OCI-M2 (cell line): Measurements from ENCODE around the gene STK11.

Experiments used
- DNase-seq: peaks from one replicate; lab custom pipeline; 2025; ENCODE audit not compliant: unreplicated experiment; lab: John Stamatoyannopoulos, UW

STK11 gene

DNA sequence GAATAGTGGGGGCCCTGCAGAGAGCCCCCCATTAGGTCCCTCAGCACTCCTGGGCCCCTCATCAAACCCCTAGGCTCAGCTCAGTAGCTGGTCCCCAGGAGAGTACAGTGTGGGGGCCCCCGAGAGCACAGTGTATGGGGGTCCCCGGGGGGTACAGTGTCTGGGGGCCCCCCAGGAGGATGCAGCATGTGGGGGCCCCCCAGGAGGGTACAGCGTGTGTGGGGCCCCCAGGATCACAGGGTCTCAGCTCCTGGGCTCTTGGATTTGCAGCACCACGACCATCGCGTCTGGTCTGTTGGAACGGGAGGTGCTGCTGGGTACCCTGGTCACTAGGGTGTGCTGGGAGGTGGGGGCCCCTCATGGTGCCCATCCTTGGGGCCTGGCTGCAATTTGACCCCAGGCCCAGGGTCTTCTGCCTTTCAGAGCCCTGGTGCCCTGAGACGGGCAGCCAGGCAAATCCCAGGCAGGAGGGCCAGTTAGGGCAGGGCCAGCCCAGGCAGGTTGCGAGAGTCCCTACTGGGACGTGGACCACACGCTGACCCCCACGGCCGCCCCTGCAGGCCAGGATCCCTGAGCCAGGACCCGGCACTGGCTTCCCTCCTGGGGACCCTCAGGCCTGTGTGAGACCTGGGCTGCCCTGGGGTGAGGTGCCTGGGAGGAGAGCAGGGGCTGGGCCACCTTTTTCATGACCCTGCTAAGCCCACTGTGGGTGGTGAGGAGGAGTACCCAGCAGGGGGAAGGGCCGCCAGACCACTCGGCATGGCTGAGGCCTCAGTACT is 18.7 kb downstream of the STK11 start:
- DNase-seq = no peak

DNA sequence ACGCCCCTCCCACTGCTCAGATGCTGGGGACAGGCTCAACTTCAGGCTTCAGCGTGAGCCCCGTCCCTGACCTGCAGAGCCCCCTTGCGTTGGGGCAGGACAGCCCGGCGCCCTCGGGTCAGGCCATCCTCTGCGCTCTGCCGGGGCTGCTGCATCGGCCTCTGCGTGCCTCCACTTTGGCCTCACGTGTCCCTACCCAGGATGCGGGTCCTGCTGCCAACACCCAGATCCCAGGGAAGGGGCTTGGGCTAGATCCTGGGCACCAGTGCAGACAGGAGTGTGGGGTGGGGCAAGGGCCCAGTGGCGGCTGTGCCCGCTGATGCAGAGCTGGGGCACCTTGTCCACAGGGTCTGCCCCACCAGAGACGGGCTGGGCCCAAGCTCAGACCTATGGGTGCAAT is 19.3 kb downstream of the STK11 start:
- DNase-seq = no peak

DNA sequence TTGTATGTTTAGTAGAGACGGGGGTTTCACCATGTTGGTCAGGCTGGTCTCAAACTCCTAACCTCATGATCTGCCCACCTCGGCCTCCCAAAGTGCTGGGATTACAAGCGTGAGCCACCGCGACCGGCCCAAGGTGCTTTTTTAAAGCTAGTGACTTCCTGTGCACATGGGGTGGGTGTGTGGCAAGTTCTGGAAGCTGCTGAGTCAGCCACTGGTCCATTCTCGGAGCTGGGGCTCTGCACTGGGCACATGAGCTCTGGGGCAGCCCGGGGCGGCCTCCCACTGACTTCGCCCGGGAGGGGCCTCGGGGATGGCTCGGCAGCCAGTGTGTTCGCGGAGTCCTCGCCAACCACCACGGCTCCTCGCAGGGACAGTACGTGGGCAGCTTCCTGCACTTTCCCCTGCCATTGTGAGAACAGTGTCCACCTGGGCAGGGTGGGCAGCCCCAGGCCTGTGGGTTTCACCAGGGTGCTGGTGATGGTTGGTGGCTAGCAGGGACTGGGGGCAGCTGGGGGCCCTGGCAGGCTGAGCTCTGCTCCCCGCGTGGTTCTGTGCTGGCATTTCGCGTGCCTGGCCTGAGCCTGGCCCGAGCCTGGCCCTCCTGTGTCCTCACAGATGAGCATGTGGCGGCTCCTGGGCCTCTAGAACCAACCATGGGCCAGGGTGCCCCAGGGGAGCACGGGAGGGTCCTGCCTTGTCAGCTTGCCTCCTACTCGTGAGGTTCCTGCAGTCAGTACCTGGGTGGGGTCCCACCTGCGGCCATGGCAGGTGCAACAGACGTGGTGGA is 20.1 kb downstream of the STK11 start:
- DNase-seq = no peak

DNA sequence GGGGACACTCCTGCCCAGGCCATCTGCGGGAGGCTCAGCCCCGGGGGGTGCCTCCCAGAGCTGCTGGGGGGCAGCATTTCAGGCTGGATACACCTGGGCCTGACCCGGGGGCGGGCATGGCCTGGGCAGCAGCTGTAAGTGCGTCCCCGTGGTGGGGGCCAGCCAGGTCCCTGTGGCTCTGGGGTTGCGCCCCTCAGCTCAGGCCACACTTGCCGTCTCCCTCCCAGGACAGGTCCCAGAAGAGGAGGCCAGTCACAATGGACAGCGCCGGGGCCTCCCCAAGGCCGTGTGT is 20.6 kb downstream of the STK11 start:
- DNase-seq = no peak

DNA sequence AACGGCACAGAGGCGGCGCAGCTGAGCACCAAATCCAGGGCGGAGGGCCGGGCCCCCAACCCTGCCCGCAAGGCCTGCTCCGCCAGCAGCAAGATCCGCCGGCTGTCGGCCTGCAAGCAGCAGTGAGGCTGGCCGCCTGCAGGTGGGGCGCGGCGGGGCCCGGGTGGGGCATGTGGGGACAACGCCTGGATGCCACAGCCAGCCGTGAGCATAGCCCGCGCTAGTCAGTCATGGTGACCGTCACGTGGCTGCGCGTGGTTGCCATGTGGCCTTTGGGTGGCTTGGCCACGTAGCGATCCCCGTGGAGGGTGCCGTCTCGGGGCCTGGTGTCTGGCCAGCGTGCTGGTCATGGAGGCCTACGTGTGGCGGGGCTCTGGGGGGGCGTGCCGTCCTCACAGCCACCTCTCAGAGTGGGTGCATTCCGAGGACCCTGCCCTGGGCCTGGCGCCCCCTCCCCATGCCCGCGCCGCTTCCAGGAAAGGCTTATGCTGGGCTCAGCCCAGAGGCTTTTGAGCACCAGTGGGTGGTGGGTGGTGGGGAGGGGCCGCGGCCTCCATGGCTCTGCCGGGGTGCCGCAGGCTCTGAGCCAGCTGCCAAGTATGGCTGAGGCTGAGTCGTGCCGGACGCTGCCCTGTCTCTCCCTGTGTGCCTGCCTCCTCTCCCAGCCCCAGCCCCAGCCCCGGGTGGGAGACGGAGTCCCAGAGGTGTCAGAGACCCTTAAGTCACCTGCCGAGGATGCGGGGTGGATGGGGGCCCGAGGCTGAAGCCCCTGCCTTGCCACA is 21.1 kb downstream of the STK11 start:
- no peak for DNase-seq

DNA sequence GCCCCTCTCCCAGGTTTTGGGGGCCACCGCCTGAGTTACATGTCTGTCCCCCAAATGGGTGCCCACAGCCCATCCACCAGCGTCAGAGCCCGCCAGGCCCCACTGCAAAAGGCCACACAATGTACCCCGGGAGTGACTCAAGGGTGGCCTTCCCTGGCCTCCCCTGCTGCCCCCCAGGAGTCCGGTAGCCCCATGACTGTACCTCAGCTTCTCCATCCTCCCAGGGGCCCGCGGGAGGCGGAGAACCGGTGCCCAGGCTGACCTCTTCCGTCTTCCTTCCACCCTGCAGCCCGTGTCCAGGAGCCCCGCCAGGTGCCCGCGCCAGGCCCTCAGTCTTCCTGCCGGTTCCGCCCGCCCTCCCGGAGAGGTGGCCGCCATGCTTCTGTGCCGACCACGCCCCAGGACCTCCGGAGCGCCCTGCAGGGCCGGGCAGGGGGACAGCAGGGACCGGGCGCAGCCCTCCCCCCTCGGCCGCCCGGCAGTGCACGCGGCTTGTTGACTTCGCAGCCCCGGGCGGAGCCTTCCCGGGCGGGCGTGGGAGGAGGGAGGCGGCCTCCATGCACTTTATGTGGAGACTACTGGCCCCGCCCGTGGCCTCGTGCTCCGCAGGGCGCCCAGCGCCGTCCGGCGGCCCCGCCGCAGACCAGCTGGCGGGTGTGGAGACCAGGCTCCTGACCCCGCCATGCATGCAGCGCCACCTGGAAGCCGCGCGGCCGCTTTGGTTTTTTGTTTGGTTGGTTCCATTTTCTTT is 21.9 kb downstream of the STK11 start:
- DNase-seq = no peak

DNA sequence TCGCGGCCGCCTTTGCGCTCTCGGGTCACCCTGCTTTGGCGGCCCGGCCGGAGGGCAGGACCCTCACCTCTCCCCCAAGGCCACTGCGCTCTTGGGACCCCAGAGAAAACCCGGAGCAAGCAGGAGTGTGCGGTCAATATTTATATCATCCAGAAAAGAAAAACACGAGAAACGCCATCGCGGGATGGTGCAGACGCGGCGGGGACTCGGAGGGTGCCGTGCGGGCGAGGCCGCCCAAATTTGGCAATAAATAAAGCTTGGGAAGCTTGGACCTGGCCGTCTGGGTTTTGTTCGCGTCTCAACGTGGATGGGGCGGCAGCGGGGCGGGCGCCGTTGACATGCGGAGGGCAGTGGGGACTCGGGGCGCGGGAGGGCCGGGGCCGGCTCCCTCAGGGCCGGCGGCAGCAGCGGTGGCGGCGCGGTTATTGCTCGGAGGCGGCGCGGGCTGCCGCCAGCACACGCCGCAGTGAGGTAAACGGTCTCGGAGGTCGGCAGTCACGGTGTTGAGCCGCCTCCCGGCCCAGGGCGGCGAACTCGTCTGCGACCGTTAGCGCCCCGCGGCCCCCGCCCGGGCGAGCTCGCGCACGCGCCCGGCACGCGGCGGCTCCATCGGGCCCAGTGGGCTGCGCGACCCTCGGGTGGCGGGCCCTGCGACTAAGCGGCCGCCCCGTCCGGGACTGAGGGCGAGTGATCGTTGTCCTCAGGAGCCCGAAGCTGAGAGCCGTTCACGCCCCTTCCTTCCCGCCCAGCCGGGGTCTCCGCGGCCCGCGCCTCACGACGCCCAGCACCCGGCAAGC is 22.8 kb downstream of the STK11 start:
- no peak for DNase-seq

DNA sequence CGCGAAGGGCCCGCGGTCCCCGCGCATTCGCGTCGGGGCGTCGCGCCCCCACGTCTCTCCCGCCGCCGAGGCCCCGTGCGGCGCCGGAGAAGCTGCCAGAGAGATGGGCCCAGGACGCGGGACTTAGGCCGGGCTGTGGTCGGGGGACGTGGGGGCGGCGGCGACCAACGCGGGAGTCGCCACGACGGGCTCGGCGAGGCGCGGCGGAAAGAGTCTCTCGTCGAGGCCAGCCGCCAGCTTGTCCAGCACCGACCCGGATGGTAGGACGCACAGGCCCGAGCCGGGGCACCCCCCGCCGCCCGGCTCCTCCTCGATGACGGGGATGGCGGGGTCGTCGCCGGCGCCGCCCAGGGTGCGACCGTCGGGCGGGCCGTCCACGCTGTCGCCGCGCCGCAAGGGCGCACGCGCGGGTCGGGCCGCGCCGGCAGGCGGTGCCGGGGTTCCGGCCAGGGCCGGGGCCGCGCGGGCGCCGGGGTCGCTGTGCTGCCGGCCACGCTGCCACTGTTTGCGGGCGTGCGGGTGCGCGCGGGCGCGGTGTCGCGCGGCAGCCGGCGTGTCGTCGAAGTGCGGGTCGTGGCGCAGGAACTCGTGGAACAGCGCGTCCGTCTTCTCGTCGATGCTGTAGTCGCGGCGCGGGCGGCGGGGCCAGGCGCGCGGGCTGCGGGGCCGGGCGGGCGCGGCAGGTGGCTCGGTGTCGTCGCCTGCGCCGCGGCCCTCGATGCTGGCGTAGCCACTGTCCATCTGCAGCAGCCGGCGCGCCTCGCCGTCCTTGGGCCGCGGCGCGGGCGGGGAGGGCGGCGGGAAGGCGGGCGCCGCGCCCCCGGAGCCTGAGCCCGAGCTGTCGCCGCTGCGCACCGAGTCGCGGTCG is 23.7 kb downstream of the STK11 start:
- no peak for DNase-seq

DNA sequence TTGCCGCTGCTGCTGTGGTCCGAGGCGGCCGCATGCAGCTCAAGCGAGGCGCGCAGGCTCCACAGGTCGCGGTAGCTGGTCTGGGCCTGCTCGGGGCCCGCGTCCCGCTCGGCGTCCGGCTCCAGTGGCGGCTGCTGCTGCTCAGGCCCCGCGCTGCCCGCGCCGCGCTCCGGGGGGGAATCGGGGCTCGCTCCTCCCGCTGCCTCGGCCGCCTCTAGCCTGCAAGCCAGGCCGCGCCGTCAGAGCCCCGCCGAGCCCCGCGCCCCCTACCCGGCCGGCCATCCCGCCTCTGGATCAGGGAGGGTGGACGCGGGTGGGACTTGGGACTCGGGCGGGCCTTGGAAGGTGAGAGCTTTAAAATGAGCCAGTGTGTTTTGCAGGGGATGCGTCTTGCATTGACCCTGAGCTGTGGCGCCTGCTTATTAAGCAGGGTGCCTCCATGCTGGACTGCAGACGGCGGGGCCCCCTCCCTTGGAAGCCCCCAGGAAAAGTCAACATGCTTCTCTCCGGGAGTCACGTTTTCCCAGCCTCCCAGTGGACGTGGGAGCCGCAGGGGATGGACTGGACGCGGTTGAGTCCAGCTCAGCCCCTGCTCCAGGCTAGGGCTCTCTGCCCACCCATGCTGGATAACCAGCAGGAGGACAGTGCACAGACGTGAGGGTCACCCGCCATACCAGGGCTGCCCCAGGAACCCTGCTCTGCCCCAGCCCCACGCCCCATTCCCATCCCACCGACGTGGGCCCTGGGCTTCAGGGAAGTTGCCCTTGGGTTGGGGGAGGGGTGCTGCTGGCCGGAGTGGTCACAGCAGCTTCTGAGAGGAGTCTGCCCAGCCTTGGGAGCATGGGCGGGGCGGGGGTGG is 24.6 kb downstream of the STK11 start:
- DNase-seq = no peak

DNA sequence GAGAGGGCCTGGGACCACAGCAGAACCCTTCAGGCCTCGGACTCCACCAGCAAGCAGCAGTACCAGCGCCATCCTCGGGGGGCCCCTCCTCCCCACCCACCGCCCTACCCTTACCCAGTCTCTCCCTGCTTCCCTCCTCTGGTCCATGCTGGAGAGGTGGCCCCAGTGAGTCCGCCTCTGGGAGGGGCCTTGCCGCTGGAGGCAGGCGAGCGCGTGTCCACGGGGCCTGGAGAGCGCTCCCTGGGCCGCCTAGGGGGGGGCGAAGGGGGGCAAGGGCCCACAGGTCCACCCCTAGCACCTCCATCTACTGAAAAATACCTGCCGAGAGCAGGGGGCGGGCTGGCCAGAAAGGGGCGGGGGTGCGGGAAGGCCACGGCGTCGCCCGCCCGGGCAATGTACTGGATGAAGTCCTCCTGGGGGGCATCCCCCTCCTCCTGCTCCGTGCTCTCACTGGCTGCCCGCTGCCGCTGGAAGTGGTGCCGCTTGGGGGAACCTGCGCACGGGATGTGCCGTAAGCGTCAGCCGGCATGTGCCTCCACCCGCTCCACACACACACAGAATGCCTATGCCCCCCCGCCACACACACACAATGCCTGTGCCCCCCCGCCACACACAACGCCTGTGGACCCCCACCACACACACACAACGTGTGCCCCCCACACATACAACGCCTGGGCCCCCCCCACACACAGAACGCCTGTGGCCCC is 25.4 kb downstream of the STK11 start:
- no peak for DNase-seq

DNA sequence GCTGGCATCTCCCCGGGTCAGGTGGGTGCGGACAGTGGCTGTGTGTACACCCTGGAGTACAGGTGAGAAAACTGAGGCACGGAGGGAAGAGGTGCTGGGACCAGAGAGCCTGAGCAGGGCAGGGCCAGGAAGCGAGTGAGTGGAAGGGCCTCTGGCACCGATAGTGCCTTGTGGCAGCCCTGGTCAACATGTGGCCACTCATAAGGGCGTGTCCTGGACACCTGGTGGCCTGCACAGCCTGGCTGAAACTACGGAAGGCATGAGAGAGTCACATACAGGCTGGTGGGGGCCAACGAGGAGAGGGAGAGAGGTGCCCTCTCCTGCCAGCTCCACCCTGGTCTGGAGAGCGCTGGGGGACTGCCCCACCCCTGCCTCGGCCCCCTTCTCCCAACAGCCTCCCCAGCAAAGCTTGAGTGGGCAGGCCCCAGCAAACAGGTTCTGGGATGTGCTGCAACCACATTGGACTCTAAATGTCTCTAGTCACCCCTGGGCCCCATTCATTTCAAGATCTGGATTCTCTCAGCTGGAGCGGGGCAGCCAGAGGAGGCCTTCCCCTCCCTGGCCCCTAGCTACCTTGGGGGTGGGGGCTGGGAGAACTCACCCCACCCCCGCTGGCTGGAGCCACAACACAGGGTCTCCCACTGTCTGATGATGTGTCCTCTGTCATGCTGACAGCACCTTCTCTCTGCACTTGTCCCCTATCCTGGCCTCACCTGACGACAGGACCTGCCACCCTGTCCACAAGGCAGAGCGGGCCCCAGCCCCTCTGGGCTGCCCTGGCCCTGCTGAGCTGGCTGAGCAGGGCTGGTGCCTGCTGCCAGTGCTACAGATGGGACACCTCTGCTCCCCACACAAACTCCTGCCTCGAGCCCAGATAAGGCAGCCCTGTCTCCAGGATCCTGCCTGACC is 26.4 kb downstream of the STK11 start:
- DNase-seq = no peak

DNA sequence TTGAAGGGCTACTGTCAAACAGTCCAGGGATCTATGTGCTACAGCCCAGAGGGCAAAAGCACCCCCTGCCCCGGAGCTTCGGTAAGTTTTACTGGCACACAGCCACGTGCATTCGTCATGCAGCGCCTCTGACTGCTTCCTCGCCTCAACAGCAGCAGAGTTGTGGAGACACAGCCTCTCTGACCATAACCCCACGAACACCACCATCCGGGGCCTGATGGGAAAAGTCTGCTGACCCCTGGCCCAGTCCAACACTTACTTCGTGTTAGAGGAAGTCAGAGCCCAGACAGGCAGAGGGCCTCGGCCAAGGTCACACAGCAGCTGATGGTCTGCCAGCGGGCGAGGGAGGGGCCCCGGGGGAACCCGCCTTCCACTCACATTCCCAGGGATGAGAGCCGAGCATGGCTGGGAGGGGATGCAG is 27.1 kb downstream of the STK11 start:
- DNase-seq = no peak

DNA sequence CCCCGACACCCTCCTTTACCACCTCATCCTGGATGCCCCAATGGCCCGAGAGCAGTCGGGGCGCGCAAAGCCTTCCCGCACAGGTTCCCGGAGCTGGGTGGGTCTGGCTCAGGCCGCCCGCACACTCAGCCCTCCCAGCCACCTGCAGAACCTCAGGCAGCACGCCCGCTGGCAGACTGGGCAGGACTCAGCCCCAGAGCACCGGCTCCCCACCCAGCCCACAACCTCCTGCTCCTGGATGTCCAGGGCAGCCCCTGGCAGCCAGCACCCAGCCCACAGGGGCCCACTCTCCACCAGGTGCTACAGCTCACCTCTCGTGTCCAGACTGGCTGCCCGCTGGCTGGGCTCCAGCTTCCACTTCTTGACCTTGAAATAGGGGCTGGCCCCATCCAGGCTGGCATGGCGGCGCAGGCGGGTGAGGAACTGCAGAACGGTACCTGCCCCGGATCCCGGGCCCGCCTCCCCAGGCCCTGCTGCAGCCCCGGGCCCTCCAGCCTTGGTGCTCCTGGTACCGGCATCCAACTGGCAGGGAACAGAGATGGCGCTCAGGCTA is 27.6 kb downstream of the STK11 start:
- DNase-seq = no peak

DNA sequence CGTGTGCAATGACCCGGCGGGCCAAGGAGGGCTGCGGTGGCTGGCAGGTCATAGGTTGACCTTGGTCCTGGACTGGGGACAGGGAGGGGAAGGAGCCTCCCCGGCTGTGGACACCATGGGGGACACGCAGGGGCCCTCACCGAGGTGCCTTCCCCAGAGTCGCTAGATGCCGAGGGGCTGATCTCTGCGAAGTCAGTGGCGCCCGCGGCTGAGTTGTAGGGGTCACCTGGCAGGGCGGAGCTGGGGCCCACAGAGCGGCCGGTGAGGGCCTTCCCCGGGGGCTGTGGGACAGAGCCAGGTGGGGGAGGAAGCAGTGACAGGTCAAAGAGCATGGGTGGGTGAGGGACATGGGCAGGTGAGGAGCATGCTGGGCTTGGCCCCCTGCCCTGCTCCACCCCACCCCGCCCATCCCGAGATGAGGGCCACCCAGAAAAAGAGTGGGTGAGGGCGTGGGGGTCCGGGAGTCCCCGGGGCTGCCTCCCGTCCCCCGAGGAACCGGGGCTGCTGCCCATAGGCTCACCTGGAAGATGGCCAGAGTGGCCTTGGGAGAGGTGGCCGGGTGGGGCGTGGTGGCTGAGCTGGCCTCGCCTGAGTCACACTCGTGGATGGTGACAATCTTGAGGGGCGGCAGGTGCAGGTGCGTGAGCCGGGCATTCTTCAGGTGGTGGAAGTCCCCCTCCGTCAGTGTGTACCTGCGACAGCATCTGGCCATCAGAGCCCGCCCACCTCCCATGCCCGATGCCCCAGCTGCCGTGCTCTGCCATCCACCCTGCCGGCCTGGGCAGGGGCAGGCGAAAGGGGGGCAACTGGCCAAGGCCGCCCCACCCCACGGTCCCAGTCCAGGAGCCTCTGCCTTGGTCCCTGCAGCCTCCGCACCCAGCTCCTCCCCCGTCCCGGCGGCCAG is 28.7 kb downstream of the STK11 start:
- no peak for DNase-seq

DNA sequence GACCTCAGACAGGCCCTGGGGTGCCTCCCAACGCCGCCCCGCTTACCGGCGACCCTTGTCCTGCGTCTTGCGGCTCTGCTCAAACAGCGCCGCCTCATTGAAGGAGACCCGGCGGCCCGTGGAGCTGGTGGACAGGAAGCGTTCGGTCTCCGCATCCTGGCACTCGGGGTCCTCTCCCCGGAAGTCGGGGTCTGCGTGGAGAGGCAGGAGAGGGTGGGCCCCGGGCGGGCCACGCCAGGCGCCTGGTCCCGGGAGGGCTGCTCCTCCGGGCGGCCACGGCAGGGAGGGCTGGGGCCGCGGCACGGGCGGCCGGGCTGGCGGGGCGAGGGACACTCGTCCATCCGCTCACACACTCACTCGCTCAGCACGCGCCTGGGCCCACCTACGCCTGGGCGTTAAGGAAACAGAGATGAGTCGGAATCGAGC is 29.4 kb downstream of the STK11 start:
- DNase-seq = no peak
